Keratinocyte (primary cell): ENCODE measurements around the gene SELENOK.
A peak's percentile ranks its signal among the peaks of the same experiment; 100 is the strongest.

Experiments
- EZH2 ChIP-seq: IDR thresholded peaks from one replicate; pipeline ENCODE4 v1.6.1; 2012; ENCODE audit warnings: inconsistent platforms, mild to moderate bottlenecking, low read length, moderate library complexity
- TF ChIP-seq, protein P1 (sequence below), 3 experiments: IDR thresholded peaks in 1 of 3; conservative IDR thresholded peaks in 1 of 3; optimal IDR thresholded peaks in 1 of 3; 2 replicates in 2 of 3; 3 replicates in 1 of 3; pipeline versions ENCODE3 to v1.5.1; 2011; ENCODE audit warnings: low read length in 3 of 3, mild to moderate bottlenecking in 3 of 3, moderate library complexity in 2 of 3, control low read depth in 1 of 3, inconsistent platforms in 1 of 3; ENCODE audit not compliant: insufficient read depth in 2 of 3; ENCODE audit errors: extremely low read depth in 1 of 3

GRCh38 chr3:53845103-53845880 lies 46.4 kb downstream of the SELENOK start:
- TF ChIP-seq, protein P1, sequence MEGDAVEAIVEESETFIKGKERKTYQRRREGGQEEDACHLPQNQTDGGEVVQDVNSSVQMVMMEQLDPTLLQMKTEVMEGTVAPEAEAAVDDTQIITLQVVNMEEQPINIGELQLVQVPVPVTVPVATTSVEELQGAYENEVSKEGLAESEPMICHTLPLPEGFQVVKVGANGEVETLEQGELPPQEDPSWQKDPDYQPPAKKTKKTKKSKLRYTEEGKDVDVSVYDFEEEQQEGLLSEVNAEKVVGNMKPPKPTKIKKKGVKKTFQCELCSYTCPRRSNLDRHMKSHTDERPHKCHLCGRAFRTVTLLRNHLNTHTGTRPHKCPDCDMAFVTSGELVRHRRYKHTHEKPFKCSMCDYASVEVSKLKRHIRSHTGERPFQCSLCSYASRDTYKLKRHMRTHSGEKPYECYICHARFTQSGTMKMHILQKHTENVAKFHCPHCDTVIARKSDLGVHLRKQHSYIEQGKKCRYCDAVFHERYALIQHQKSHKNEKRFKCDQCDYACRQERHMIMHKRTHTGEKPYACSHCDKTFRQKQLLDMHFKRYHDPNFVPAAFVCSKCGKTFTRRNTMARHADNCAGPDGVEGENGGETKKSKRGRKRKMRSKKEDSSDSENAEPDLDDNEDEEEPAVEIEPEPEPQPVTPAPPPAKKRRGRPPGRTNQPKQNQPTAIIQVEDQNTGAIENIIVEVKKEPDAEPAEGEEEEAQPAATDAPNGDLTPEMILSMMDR (optimal IDR thresholded peaks at IDR 0.05 in 1 of 3, IDR thresholded peaks at IDR 0.05 in 1 of 3, conservative IDR thresholded peaks at IDR 0.05 in 1 of 3; ENCODE audit: extremely low read depth in 1 of 3, insufficient read depth in 2 of 3, low read length in 3 of 3), result peak in 2 of 3 experiments; percentile 13 to 47
- peak; percentile 68 for TF ChIP-seq EZH2
